BLaER1 treated with 17β-estradiol and CSF1 and Interleukin-3, amounts not matched to agents 10 nM and 100 nM (cell line): Measurements from ENCODE around the gene CCL8.

Experiments used
- H3K27ac ChIP-seq, 11 experiments: shearing (Covaris generic); formaldehyde crosslinking; 2 replicates each; pipeline ENCODE4 v1.8.1; 2022
- H3K27me3 ChIP-seq, 11 experiments: shearing (Covaris generic); formaldehyde crosslinking; 2 replicates each; pipeline ENCODE4 v1.8.1; 2022
- H3K36me3 ChIP-seq, 11 experiments: shearing (Covaris generic); formaldehyde crosslinking; 2 replicates each; pipeline ENCODE4 v1.8.1; 2022
- H3K4me1 ChIP-seq, 10 experiments: shearing (Covaris generic); formaldehyde crosslinking; 2 replicates each; pipeline ENCODE4 v1.8.1; 2022
- H3K4me2 ChIP-seq, 11 experiments: shearing (Covaris generic); formaldehyde crosslinking; 2 replicates each; pipeline ENCODE4 v1.8.1; 2022
- H3K4me3 ChIP-seq, 10 experiments: shearing (Covaris generic); formaldehyde crosslinking; 2 replicates each; pipeline ENCODE4 v1.8.1; 2022
- H3K9ac ChIP-seq, 11 experiments: shearing (Covaris generic); formaldehyde crosslinking; 2 replicates each; pipeline ENCODE4 v1.8.1; 2022
- H3K9me3 ChIP-seq, 11 experiments: shearing (Covaris generic); formaldehyde crosslinking; replicated peaks in 1 of 11; 2 replicates each; pipeline ENCODE4 v1.8.1; 2022
- H4K20me1 ChIP-seq, 11 experiments: shearing (Covaris generic); formaldehyde crosslinking; 2 replicates each; pipeline ENCODE4 v1.8.1; 2022
- Cebpa-rat ChIP-seq, 11 experiments: shearing (Covaris generic); IDR thresholded peaks; 2 replicates each; pipeline ENCODE4 v1.8.1; 2022

The CCL8 gene

GRCh38 chr17:34319039-34319483 lies at the start of gene CCL8:
Gene CCL8, plus strand, starts transcription at chr17:34319435. Its CDS starts 67 bp downstream, at chr17:34319502.
- H3K27me3 ChIP-seq, result no peaks in the 10 kb centered on the region
- peak within 1 kb of the TSS in 3 of 10 experiments; percentile 27 to 48 (median 44); a peak in 6 of 20 replicates for H3K4me3 ChIP-seq
- H3K4me1 ChIP-seq, result peaks cover 0 to 88% (median 17%) of the 10 kb centered on the region in 10 experiments; a peak in 16 of 20 replicates
- no peak for TF ChIP-seq Cebpa-rat (IDR thresholded peaks at IDR 0.05)
- no peaks in the 10 kb centered on the region for H4K20me1 ChIP-seq
- H3K9ac ChIP-seq, result peak within 1 kb of the TSS in 3 of 11 experiments; percentile 29 to 72 (median 62); a peak in 4 of 22 replicates
- peak within 1 kb of the TSS in 5 of 11 experiments; percentile 18 to 92 (median 75); a peak in 9 of 22 replicates for H3K4me2 ChIP-seq
- peaks cover 0 to under 1% (median 0%) of the 10 kb centered on the region in 11 experiments; a peak in 1 of 22 replicates for H3K36me3 ChIP-seq
- peaks cover 0 to 7% (median 0%) of the 10 kb centered on the region in 11 experiments; a peak in 7 of 22 replicates for H3K9me3 ChIP-seq
- H3K27ac ChIP-seq, result peak within 1 kb of the TSS in 3 of 11 experiments; percentile 50 to 74 (median 68); a peak in 6 of 22 replicates

GRCh38 chr17:34269969-34270368 lies 49.3 kb upstream of the CCL8 start, which contains the start of gene CCL7:
Gene CCL7, plus strand, starts transcription at chr17:34270221. Its CDS starts 70 bp downstream, at chr17:34270291.
- H3K4me1 ChIP-seq, result peaks cover 0 to 67% (median 0%) of the 10 kb centered on the region in 10 experiments; a peak in 8 of 20 replicates
- no peaks in the 10 kb centered on the region for H4K20me1 ChIP-seq
- TF ChIP-seq Cebpa-rat (IDR thresholded peaks at IDR 0.05), result no peak
- H3K4me3 ChIP-seq, result no peak within 1 kb of the TSS
- no peaks in the 10 kb centered on the region for H3K36me3 ChIP-seq
- H3K4me2 ChIP-seq, result peak within 1 kb of the TSS in 4 of 11 experiments; percentile 14 to 82 (median 73); a peak in 8 of 22 replicates
- peak within 1 kb of the TSS in 2 of 11 experiments; percentile 10 to 44; a peak in 3 of 22 replicates for H3K9ac ChIP-seq
- no peaks in the 10 kb centered on the region for H3K9me3 ChIP-seq
- H3K27ac ChIP-seq, result peak within 1 kb of the TSS in 2 of 11 experiments; percentile 23 to 38; a peak in 3 of 22 replicates
- no peaks in the 10 kb centered on the region for H3K27me3 ChIP-seq

GRCh38 chr17:34275881-34276280 lies 43.4 kb upstream of the CCL8 start:
- H3K4me3 ChIP-seq, result no peak overlapping the region
- no peak overlapping the region for H3K9ac ChIP-seq
- no peaks in the 10 kb centered on the region for H3K36me3 ChIP-seq
- no peaks in the 10 kb centered on the region for H3K9me3 ChIP-seq
- peaks cover 0 to 34% (median 0%) of the 10 kb centered on the region in 10 experiments; a peak in 6 of 20 replicates for H3K4me1 ChIP-seq
- no peak for TF ChIP-seq Cebpa-rat (IDR thresholded peaks at IDR 0.05)
- no peaks in the 10 kb centered on the region for H3K27me3 ChIP-seq
- peak overlapping the region in 2 of 11 experiments; percentile 27 to 53; a peak in 3 of 22 replicates for H3K4me2 ChIP-seq
- H3K27ac ChIP-seq, result no peak overlapping the region
- no peaks in the 10 kb centered on the region for H4K20me1 ChIP-seq

- Histone ChIP-seq H3K4me3 (no peak overlapping the region), H3K27ac (no peak overlapping the region), H3K9me3 (no peaks in the 10 kb centered on the region), H3K27me3 (no peaks in the 10 kb centered on the region), H3K4me1 (peaks cover 0 to 27% (median 0%) of the 10 kb centered on the region in 10 experiments; a peak in 6 of 20 replicates), H3K9ac (no peak overlapping the region), H3K36me3 (no peaks in the 10 kb centered on the region), H4K20me1 (no peaks in the 10 kb centered on the region), H3K4me2 (no peak overlapping the region; a peak in 1 of 22 replicates)
- no peak for TF ChIP-seq Cebpa-rat (IDR thresholded peaks at IDR 0.05)
Measured at GRCh38 chr17:34276826-34277225, 42.4 kb upstream of the CCL8 start.

GRCh38 chr17:34283571-34283970 lies 35.7 kb upstream of the CCL8 start:
- no peaks in the 10 kb centered on the region for H3K9me3 ChIP-seq
- H3K27me3 ChIP-seq, result no peaks in the 10 kb centered on the region
- H4K20me1 ChIP-seq, result no peaks in the 10 kb centered on the region
- no peaks in the 10 kb centered on the region for H3K36me3 ChIP-seq
- H3K4me1 ChIP-seq, result peaks cover 0 to 12% (median 0%) of the 10 kb centered on the region in 10 experiments; a peak in 2 of 20 replicates
- H3K27ac ChIP-seq, result no peak overlapping the region
- no peak overlapping the region for H3K4me2 ChIP-seq
- no peak overlapping the region for H3K4me3 ChIP-seq
- H3K9ac ChIP-seq, result no peak overlapping the region
- TF ChIP-seq Cebpa-rat (IDR thresholded peaks at IDR 0.05), result no peak

- Histone ChIP-seq H3K4me3 (no peak within 1 kb of the TSS), H3K27ac (no peak within 1 kb of the TSS), H3K27me3 (no peaks in the 10 kb centered on the region), H3K4me1 (peaks cover 0 to 12% (median 0%) of the 10 kb centered on the region in 10 experiments; a peak in 2 of 20 replicates), H3K9ac (no peak within 1 kb of the TSS), H3K4me2 (peak within 1 kb of the TSS in 1 of 11 experiments; percentile 25; a peak in 1 of 22 replicates), H3K36me3 (no peaks in the 10 kb centered on the region), H4K20me1 (no peaks in the 10 kb centered on the region), H3K9me3 (no peaks in the 10 kb centered on the region)
- TF ChIP-seq Cebpa-rat (IDR thresholded peaks at IDR 0.05), result no peak
Measured at GRCh38 chr17:34285286-34285792, 33.9 kb upstream of the CCL8 start, which contains the start of gene CCL11. Gene CCL11, plus strand, starts transcription at chr17:34285742. Its CDS starts 67 bp downstream, at chr17:34285809.

- no peak overlapping the region for H3K9ac ChIP-seq
- H3K27me3 ChIP-seq, result no peaks in the 10 kb centered on the region
Measured at GRCh38 chr17:34287875-34288274, 31.4 kb upstream of the CCL8 start.

GRCh38 chr17:34290586-34290985 lies 28.6 kb upstream of the CCL8 start:
- TF ChIP-seq Cebpa-rat (IDR thresholded peaks at IDR 0.05), result no peak
- no peak overlapping the region for H3K9ac ChIP-seq
- no peak overlapping the region for H3K4me2 ChIP-seq
- no peak overlapping the region for H3K27ac ChIP-seq
- no peaks in the 10 kb centered on the region for H3K9me3 ChIP-seq
- H3K27me3 ChIP-seq, result no peaks in the 10 kb centered on the region
- no peak overlapping the region for H3K4me3 ChIP-seq
- H3K36me3 ChIP-seq, result no peaks in the 10 kb centered on the region
- peaks cover 0 to 6% (median 0%) of the 10 kb centered on the region in 10 experiments; a peak in 2 of 20 replicates for H3K4me1 ChIP-seq
- no peaks in the 10 kb centered on the region for H4K20me1 ChIP-seq

More at GRCh38 chr17:34287875-34288274, 31.4 kb upstream of the CCL8 start:
- no peaks in the 10 kb centered on the region for H4K20me1 ChIP-seq
- no peaks in the 10 kb centered on the region for H3K9me3 ChIP-seq
- no peak overlapping the region for H3K4me3 ChIP-seq
- no peaks in the 10 kb centered on the region for H3K36me3 ChIP-seq
- no peak overlapping the region for H3K4me2 ChIP-seq
- peaks cover 0 to 7% (median 0%) of the 10 kb centered on the region in 10 experiments; a peak in 2 of 20 replicates for H3K4me1 ChIP-seq
- no peak overlapping the region for H3K27ac ChIP-seq
- TF ChIP-seq Cebpa-rat (IDR thresholded peaks at IDR 0.05), result no peak

- Histone ChIP-seq H3K4me3 (no peak overlapping the region), H3K9me3 (no peaks in the 10 kb centered on the region), H3K36me3 (no peaks in the 10 kb centered on the region), H3K4me1 (no peaks in the 10 kb centered on the region), H3K4me2 (no peak overlapping the region), H4K20me1 (no peaks in the 10 kb centered on the region), H3K27ac (no peak overlapping the region), H3K27me3 (no peaks in the 10 kb centered on the region), H3K9ac (no peak overlapping the region)
- TF ChIP-seq Cebpa-rat (IDR thresholded peaks at IDR 0.05), result no peak
Measured at GRCh38 chr17:34291721-34292348, 27.4 kb upstream of the CCL8 start.
